Panc1 (cell line): ENCODE measurements around the gene ABHD13. TPM values are rescaled to one million over a fixed set of nuclear protein-coding genes. Genes with fewer than 3 reads are reported as not detected.

Experiments used
- ATAC-seq: fragments of 200-7000 bp; cut with Tn5 transposase; 2 replicates; pipeline ENCODE4 v1.9.1; 2020; ENCODE audit warnings: mild to moderate bottlenecking, moderate library complexity
- BruUV-seq: library from RNA; stranded (reverse); fragments of 400-500 nt; replicated peaks from 2 replicates; lab custom pipeline; 2021; lab: Mats Ljungman, UMichigan
- CTCF ChIA-PET: fragments of 300-600 bp; sonication (Branson Sonifier 250); formaldehyde crosslinking; loops from one replicate; lab custom pipeline; 2022; ENCODE audit warnings: antibody characterized with exemption; lab: Charles Lee
- POLR2A ChIA-PET: fragments of 300-600 bp; sonication (Branson Sonifier 250); formaldehyde crosslinking; loops from one replicate; lab custom pipeline; 2022; ENCODE audit warnings: antibody characterized with exemption; lab: Charles Lee
- DNase-seq: peaks from one replicate; pipeline ENCODE4 v3.0.0-alpha.2; 2010; ENCODE audit warnings: low read depth, low spot score
- H3K27ac ChIP-seq: 2 replicates; pipeline ENCODE4 v1.5.1; 2011; ENCODE audit warnings: mild to moderate bottlenecking, low read length, inconsistent platforms
- H3K27me3 ChIP-seq: fragments of 200-500 bp; sonication (Bioruptor generic); 2 replicates; pipeline ENCODE4 v1.6.0; 2014; ENCODE audit warnings: low read length, inconsistent platforms; ENCODE audit not compliant: control insufficient read depth, insufficient read depth
- H3K36me3 ChIP-seq: fragments of 200-500 bp; sonication (Bioruptor generic); 2 replicates; pipeline ENCODE4 v1.5.1; 2014; ENCODE audit warnings: inconsistent platforms, mild to moderate bottlenecking, low read length, moderate library complexity; ENCODE audit not compliant: control insufficient read depth, insufficient read depth
- H3K4me1 ChIP-seq: 2 replicates; pipeline ENCODE4 v1.5.1; 2011; ENCODE audit warnings: inconsistent platforms, mild to moderate bottlenecking, low read length, moderate library complexity; ENCODE audit not compliant: control insufficient read depth, insufficient read depth
- H3K4me3 ChIP-seq, 2 experiments: 2 replicates each; pipeline ENCODE4 v1.5.1; 2011 to 2012; ENCODE audit warnings: low read depth in 2 of 2, low read length in 2 of 2, mild to moderate bottlenecking in 2 of 2, inconsistent platforms in 1 of 2, moderate library complexity in 1 of 2
- H3K9me3 ChIP-seq: fragments of 200-500 bp; sonication (Bioruptor generic); 2 replicates; pipeline ENCODE4 v1.5.1; 2014; ENCODE audit warnings: low read depth, mild to moderate bottlenecking, inconsistent platforms, low read length, moderate library complexity; ENCODE audit not compliant: control insufficient read depth, insufficient read depth
- POLR2AphosphoS5 ChIP-seq: IDR thresholded peaks from 2 replicates; pipeline ENCODE4 v1.6.1; 2012; ENCODE audit warnings: mild to moderate bottlenecking, low read depth, low read length, moderate library complexity
- SIN3A ChIP-seq: IDR thresholded peaks from 2 replicates; pipeline ENCODE4 v1.6.1; 2012; ENCODE audit warnings: low read depth, mild to moderate bottlenecking, low read length, moderate library complexity, borderline replicate concordance; ENCODE audit not compliant: insufficient read depth
- TCF7L2 ChIP-seq: IDR thresholded peaks from 2 replicates; pipeline ENCODE4 v1.6.1; 2011; ENCODE audit warnings: mild to moderate bottlenecking, low read depth, low read length, inconsistent platforms
- in situ Hi-C: cut with HindIII; loops from 2 replicates; pipeline ENCODE4 v1.10.0; 2016; ENCODE audit warnings: low sequenced_read_pairs, low pct_unique_long_range_greater_than_20kb
- intact Hi-C: fragments of 100-400 bp; cut with micrococcal nuclease; formaldehyde crosslinking; loops from one replicate; pipeline ENCODE4 v1.10.0; 2022; ENCODE audit not compliant: unreplicated experiment
- total RNA-seq: library from RNA; stranded (reverse); gene quantifications from one replicate; pipeline ENCODE4 v1.2.1, GENCODE V29; 2021; ENCODE audit not compliant: unreplicated experiment
- TF ChIP-seq, protein P1 (sequence below): fragments of 450-650 bp; IDR thresholded peaks from 2 replicates; pipeline ENCODE4 v1.5.1; 2017; ENCODE audit warnings: mild to moderate bottlenecking
- TF ChIP-seq, protein P2 (sequence below), 2 experiments: IDR thresholded peaks; 2 replicates each; pipeline ENCODE4 v1.6.1; 2011 to 2012; ENCODE audit warnings: low read depth in 2 of 2, control low read depth in 1 of 2, low read length in 1 of 2, mild to moderate bottlenecking in 1 of 2, moderate library complexity in 1 of 2; ENCODE audit not compliant: insufficient read depth in 1 of 2

Gene ABHD13
- total RNA-seq, 1 experiment from 2014 or later: 4.7 TPM

DNA sequence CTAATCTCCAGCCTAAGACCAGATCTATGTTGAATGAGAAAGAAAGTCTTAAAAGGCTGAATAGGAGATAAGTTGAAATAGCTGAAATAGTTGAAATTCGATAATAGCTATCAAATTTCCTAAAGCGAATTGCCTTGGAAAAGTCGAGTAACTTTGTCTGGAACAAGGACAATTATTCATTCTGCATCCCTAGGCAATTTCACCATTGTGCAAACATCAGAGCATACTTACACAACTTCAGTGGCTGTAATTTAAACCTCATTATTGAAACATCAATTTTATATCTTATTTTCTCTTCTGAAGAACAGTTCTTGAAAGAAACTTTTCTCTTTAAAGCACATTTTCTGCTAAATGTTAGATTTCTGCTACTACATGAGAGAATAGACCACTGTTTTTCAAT lies 64.9 kb downstream of the ABHD13 start:
- no peaks in the 10 kb centered on the region for H3K27me3 ChIP-seq
- no peak for ATAC-seq
- no peaks in the 10 kb centered on the region for H3K9me3 ChIP-seq
- DNase-seq: no peak
- H3K36me3 ChIP-seq: no peaks in the 10 kb centered on the region
- intact Hi-C loops: no loop called here
- in situ Hi-C loops: no loop called here
- no peak overlapping the region for H3K4me3 ChIP-seq
- TF ChIP-seq TCF7L2: no peak
- TF ChIP-seq, protein P1, sequence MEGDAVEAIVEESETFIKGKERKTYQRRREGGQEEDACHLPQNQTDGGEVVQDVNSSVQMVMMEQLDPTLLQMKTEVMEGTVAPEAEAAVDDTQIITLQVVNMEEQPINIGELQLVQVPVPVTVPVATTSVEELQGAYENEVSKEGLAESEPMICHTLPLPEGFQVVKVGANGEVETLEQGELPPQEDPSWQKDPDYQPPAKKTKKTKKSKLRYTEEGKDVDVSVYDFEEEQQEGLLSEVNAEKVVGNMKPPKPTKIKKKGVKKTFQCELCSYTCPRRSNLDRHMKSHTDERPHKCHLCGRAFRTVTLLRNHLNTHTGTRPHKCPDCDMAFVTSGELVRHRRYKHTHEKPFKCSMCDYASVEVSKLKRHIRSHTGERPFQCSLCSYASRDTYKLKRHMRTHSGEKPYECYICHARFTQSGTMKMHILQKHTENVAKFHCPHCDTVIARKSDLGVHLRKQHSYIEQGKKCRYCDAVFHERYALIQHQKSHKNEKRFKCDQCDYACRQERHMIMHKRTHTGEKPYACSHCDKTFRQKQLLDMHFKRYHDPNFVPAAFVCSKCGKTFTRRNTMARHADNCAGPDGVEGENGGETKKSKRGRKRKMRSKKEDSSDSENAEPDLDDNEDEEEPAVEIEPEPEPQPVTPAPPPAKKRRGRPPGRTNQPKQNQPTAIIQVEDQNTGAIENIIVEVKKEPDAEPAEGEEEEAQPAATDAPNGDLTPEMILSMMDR: no peak
- TF ChIP-seq POLR2AphosphoS5: no peak
- no peak for TF ChIP-seq SIN3A
- TF ChIP-seq, protein P2, sequence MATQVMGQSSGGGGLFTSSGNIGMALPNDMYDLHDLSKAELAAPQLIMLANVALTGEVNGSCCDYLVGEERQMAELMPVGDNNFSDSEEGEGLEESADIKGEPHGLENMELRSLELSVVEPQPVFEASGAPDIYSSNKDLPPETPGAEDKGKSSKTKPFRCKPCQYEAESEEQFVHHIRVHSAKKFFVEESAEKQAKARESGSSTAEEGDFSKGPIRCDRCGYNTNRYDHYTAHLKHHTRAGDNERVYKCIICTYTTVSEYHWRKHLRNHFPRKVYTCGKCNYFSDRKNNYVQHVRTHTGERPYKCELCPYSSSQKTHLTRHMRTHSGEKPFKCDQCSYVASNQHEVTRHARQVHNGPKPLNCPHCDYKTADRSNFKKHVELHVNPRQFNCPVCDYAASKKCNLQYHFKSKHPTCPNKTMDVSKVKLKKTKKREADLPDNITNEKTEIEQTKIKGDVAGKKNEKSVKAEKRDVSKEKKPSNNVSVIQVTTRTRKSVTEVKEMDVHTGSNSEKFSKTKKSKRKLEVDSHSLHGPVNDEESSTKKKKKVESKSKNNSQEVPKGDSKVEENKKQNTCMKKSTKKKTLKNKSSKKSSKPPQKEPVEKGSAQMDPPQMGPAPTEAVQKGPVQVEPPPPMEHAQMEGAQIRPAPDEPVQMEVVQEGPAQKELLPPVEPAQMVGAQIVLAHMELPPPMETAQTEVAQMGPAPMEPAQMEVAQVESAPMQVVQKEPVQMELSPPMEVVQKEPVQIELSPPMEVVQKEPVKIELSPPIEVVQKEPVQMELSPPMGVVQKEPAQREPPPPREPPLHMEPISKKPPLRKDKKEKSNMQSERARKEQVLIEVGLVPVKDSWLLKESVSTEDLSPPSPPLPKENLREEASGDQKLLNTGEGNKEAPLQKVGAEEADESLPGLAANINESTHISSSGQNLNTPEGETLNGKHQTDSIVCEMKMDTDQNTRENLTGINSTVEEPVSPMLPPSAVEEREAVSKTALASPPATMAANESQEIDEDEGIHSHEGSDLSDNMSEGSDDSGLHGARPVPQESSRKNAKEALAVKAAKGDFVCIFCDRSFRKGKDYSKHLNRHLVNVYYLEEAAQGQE (IDR thresholded peaks at IDR 0.05; ENCODE audit: insufficient read depth in 1 of 2, low read depth in 2 of 2, low read length in 1 of 2): no peak
- ChIA-PET POLR2A (no interaction called here), CTCF (no interaction called here)
- H3K4me1 ChIP-seq: no peaks in the 10 kb centered on the region
- no TSS peak for BruUV-seq
- H3K27ac ChIP-seq: no peak overlapping the region

Other genes starting within 250 kb of the ABHD13 start
- gene LIG4, start 2.9 kb upstream of the ABHD13 start, total RNA-seq: 8.2 TPM
- gene TNFSF13B, start 51.3 kb downstream of the ABHD13 start, total RNA-seq: 1.4 TPM